Ovary (tissue), 3 donors: ENCODE data around the gene P2RY6.

ENCODE experiments used
- EP300 ChIP-seq: sonication (generic); formaldehyde crosslinking; IDR thresholded peaks from one replicate; pipeline ENCODE4 v1.6.1; 2017; ENCODE audit warnings: antibody characterized with exemption
- POLR2A ChIP-seq: fragments of 450-650 bp; IDR thresholded peaks from one replicate; pipeline ENCODE4 v1.6.1; 2017; ENCODE audit warnings: antibody characterized with exemption, mild to moderate bottlenecking, moderate library complexity
- TF ChIP-seq, protein P1 (sequence below), 3 donors: fragments of 450-650 bp in 2 of 3; fragments of 200-600 bp in 1 of 3; IDR thresholded peaks; one replicate each; pipeline versions ENCODE4 v1.5.1 to v1.8.0; 2016 to 2022; ENCODE audit warnings: antibody characterized with exemption in 3 of 3, mild to moderate bottlenecking in 1 of 3
- donor health status: DM: no; HTN: no; CAD: no.

DNA sequence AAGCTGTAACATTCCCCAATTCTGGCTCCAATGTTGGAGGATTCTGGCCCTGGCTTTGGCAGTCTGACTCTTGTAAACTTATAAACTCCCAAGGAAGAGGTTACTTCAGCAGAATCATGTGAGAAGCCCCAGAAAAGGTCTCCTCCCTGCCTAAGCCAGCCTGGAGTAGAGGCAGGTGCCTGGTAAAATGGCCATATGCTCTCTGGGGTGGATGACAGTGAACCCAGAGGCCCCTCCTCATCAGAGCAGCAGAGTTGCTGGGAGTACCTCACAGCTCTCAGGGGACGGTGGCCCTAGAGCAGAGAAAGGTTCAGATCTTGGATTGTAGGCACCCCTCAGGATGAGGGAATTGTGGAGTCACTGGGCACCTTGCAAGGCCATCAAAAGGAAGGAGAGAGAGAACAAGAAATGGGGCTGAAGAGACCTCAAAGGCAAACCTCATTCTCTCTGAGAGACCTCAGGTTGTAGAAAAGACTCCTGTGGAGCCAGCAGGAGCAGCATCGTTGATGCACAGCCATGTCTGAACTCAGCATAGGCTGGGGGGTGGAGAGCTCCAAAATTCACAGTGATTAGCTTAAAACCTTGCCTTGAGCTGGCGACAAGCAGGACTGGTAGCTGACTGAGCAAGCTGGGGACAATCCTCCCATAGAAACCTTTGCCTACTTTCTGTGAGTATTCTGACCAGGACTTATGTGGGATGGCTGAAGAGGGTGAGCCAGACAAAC, 4.9 kb upstream of the P2RY6 start:
- TF ChIP-seq, protein P1, sequence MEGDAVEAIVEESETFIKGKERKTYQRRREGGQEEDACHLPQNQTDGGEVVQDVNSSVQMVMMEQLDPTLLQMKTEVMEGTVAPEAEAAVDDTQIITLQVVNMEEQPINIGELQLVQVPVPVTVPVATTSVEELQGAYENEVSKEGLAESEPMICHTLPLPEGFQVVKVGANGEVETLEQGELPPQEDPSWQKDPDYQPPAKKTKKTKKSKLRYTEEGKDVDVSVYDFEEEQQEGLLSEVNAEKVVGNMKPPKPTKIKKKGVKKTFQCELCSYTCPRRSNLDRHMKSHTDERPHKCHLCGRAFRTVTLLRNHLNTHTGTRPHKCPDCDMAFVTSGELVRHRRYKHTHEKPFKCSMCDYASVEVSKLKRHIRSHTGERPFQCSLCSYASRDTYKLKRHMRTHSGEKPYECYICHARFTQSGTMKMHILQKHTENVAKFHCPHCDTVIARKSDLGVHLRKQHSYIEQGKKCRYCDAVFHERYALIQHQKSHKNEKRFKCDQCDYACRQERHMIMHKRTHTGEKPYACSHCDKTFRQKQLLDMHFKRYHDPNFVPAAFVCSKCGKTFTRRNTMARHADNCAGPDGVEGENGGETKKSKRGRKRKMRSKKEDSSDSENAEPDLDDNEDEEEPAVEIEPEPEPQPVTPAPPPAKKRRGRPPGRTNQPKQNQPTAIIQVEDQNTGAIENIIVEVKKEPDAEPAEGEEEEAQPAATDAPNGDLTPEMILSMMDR (IDR thresholded peaks at IDR 0.05): no peak
- TF ChIP-seq POLR2A (no peak), EP300 (no peak)
